ENCODE results near the gene ATP5PF.

The ATP5PF gene

GRCh38 chr21:25708467-25709065 is 26.1 kb downstream of the ATP5PF start (continued):
- no peak for TF ChIP-seq ZNF639 (tag by site-specific recombination; IDR thresholded peaks at IDR 0.05)
- TF ChIP-seq ZNF610 (tag by site-specific recombination; IDR thresholded peaks at IDR 0.05; ENCODE audit: borderline replicate concordance): no peak
- TF ChIP-seq ZNF335 (tag by site-specific recombination; conservative IDR thresholded peaks at IDR 0.05): no peak
- no peak for TF ChIP-seq ZNF707 (tag by site-specific recombination; IDR thresholded peaks at IDR 0.05)

- ChIA-PET POLR2A (interaction anchor here (0.6 kb wide), 1 partner anchor 32 kb away, joined by 4 read pairs; no protein-coding TSS in a partner anchor), CTCF (interaction anchor here (0.6 to 6.4 kb wide), 3 partner anchors 12 to 93 kb away, joined by 3 to 24 read pairs (median 6); no protein-coding TSS in a partner anchor)
- no peaks in the 10 kb centered on the region for H3K9me3 ChIP-seq (ENCODE audit: control insufficient read depth, insufficient read depth, low read depth, low read length)
- H3K4me3 ChIP-seq (ENCODE audit: low read depth, low read length): no peak overlapping the region
- H3K36me3 ChIP-seq (ENCODE audit: control insufficient read depth in 2 of 2, insufficient read depth in 1 of 2, low read length in 2 of 2): no peaks in the 10 kb centered on the region
- H3K4me1 ChIP-seq (ENCODE audit: control insufficient read depth, insufficient read depth, low read length): no peaks in the 10 kb centered on the region
- TF ChIP-seq ZNF555 (tag by site-specific recombination; conservative IDR thresholded peaks at IDR 0.05) (no peak), ZBTB44 (tag by site-specific recombination; IDR thresholded peaks at IDR 0.05) (no peak), PATZ1 (tag by site-specific recombination; IDR thresholded peaks at IDR 0.05) (no peak), SP3 (tag by site-specific recombination; IDR thresholded peaks at IDR 0.05) (no peak), ZNF248 (tag by site-specific recombination; IDR thresholded peaks at IDR 0.05) (no peak), TRIM28 (IDR thresholded peaks at IDR 0.05; ENCODE audit: borderline replicate concordance, low read length) (no peak), ZSCAN16 (tag by site-specific recombination; IDR thresholded peaks at IDR 0.05) (no peak), ZNF48 (tag by site-specific recombination; IDR thresholded peaks at IDR 0.05) (no peak), ZNF521 (tag by site-specific recombination; IDR thresholded peaks at IDR 0.05) (no peak), MEIS1 (CRISPR knock-in tag; IDR thresholded peaks at IDR 0.05; ENCODE audit: borderline replicate concordance) (no peak), ZBTB6 (tag by site-specific recombination; IDR thresholded peaks at IDR 0.05) (no peak), ZFHX2 (tag by site-specific recombination; conservative IDR thresholded peaks at IDR 0.05) (no peak), ZNF132 (tag by site-specific recombination; IDR thresholded peaks at IDR 0.05; ENCODE audit: borderline replicate concordance) (no peak), ZNF701 (tag by site-specific recombination; IDR thresholded peaks at IDR 0.05) (no peak), ZNF510 (tag by site-specific recombination; IDR thresholded peaks at IDR 0.05; ENCODE audit: insufficient replicate concordance) (no peak), ELK4 (IDR thresholded peaks at IDR 0.05; ENCODE audit: borderline replicate concordance, low read depth, low read length) (no peak), ZNF530 (tag by site-specific recombination; IDR thresholded peaks at IDR 0.05; ENCODE audit: low read depth) (no peak), HOXC10 (CRISPR knock-in tag; IDR thresholded peaks at IDR 0.05) (no peak)
- H3K27ac ChIP-seq (ENCODE audit: extremely low read depth, low read depth, low read length): no peak overlapping the region
Measured at GRCh38 chr21:25701529-25701928, 33.2 kb downstream of the ATP5PF start.
